RWPE2 (cell line): ENCODE measurements around the gene STEAP3.

ENCODE experiments used
- ATAC-seq: fragments of 200-7000 bp; cut with Tn5 transposase; 3 replicates; pipeline ENCODE4 v1.9.1; 2021; ENCODE audit warnings: low read depth
- DNase-seq: peaks from one replicate; pipeline ENCODE4 v3.0.0-alpha.2; 2020; ENCODE audit warnings: low spot score
- H3K27ac ChIP-seq: fragments of 450-650 bp; 2 replicates; pipeline ENCODE4 v1.5.1; 2017; ENCODE audit warnings: mild to moderate bottlenecking; ENCODE audit not compliant: poor library complexity, severe bottlenecking
- H3K27me3 ChIP-seq: fragments of 250-450 bp; sonication (Bioruptor Pico); 2 replicates; pipeline ENCODE4 v1.5.1; 2021; ENCODE audit warnings: mild to moderate bottlenecking, moderate library complexity; ENCODE audit not compliant: insufficient read depth, poor library complexity, severe bottlenecking
- H3K36me3 ChIP-seq: fragments of 250-450 bp; sonication (Bioruptor Pico); 2 replicates; pipeline ENCODE4 v1.5.1; 2020; ENCODE audit warnings: low read depth, mild to moderate bottlenecking, moderate library complexity
- H3K4me1 ChIP-seq: fragments of 250-450 bp; sonication (Bioruptor Pico); 2 replicates; pipeline ENCODE4 v1.5.1; 2021; ENCODE audit warnings: mild to moderate bottlenecking, moderate library complexity; ENCODE audit not compliant: insufficient read depth, poor library complexity, severe bottlenecking
- H3K4me3 ChIP-seq: fragments of 250-450 bp; sonication (Bioruptor Pico); 2 replicates; pipeline ENCODE4 v1.5.1; 2021; ENCODE audit warnings: mild to moderate bottlenecking, moderate library complexity; ENCODE audit not compliant: severe bottlenecking
- H3K9me3 ChIP-seq: fragments of 250-450 bp; sonication (Bioruptor Pico); 2 replicates; pipeline ENCODE4 v1.5.1; 2021; ENCODE audit warnings: mild to moderate bottlenecking, moderate library complexity; ENCODE audit not compliant: severe bottlenecking
- TF ChIP-seq, protein P1 (sequence below): fragments of 450-650 bp; IDR thresholded peaks from one replicate; pipeline ENCODE4 v1.5.1; 2017; ENCODE audit warnings: mild to moderate bottlenecking, moderate library complexity; ENCODE audit not compliant: poor library complexity, severe bottlenecking

Gene STEAP3

DNA sequence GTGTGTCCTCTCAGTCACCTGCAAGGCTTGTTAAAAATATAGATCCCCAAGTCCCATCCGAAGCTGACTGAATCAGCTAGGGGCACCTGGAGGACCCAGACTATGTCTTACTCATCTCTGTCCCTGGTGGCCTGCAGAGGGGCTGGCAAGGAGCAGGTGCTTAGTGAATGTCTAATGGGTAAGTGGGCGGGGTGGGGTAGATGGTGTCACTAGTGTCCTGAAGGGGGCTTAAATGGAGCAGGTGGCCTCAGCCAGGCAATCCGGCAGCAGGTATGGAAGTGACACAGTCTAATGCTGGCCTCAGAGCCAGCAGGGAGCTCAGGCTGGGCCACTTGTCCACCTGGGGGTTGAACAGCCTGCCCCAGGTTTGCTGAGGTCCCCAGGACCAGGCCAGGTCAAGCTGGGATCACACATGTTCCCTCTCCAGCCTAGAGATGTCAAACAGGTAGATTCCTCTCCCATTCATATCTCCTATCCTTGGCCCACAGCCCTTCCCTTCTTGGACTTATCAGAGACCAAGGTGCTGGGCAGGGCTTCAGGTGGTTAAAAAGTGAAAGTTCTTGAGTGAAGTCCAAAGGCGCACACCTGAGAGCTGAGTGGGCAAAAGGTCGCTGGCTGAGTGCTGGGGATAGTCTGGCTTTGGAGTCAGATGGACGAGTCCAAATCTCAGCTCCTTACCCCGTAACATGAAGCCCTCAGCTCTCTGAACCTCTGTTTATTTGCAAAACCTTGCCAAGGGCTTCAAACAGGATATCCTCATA lies 1.7 kb downstream of the STEAP3 start:
- Histone ChIP-seq H3K4me1 (no peaks in the 10 kb centered on the region), H3K27ac (no peak overlapping the region), H3K36me3 (no peaks in the 10 kb centered on the region), H3K9me3 (no peaks in the 10 kb centered on the region), H3K4me3 (no peak overlapping the region), H3K27me3 (no peaks in the 10 kb centered on the region)
- DNase-seq (no peak), ATAC-seq (no peak)
- TF ChIP-seq, protein P1, sequence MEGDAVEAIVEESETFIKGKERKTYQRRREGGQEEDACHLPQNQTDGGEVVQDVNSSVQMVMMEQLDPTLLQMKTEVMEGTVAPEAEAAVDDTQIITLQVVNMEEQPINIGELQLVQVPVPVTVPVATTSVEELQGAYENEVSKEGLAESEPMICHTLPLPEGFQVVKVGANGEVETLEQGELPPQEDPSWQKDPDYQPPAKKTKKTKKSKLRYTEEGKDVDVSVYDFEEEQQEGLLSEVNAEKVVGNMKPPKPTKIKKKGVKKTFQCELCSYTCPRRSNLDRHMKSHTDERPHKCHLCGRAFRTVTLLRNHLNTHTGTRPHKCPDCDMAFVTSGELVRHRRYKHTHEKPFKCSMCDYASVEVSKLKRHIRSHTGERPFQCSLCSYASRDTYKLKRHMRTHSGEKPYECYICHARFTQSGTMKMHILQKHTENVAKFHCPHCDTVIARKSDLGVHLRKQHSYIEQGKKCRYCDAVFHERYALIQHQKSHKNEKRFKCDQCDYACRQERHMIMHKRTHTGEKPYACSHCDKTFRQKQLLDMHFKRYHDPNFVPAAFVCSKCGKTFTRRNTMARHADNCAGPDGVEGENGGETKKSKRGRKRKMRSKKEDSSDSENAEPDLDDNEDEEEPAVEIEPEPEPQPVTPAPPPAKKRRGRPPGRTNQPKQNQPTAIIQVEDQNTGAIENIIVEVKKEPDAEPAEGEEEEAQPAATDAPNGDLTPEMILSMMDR = no peak

DNA sequence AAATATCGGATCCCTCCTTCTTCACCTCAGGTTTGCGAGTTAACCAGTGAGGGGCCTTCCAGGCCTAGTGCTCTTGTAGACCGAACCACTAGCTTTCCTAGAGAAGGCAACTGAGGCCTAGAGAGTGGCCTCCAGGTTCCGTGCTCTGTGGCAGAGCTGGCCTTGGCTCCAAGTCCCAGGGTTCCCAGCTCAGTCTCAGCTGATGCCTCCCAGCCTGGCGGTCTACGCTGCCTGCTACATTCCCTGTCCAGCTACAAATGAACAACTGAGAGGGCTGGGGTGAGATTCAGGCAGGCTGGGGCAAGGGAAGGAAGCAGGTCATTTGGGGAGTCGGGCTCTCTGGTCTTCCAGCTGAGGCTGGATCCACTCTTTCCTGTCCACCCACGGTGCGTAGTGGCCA lies 2.3 kb downstream of the STEAP3 start:
- no peak for ATAC-seq
- no peaks in the 10 kb centered on the region for H3K4me1 ChIP-seq
- no peak overlapping the region for H3K4me3 ChIP-seq
- no peak overlapping the region for H3K27ac ChIP-seq
- H3K36me3 ChIP-seq = no peaks in the 10 kb centered on the region
- H3K9me3 ChIP-seq = no peaks in the 10 kb centered on the region
- H3K27me3 ChIP-seq = no peaks in the 10 kb centered on the region
- DNase-seq = no peak
- TF ChIP-seq, protein P1 = no peak

DNA sequence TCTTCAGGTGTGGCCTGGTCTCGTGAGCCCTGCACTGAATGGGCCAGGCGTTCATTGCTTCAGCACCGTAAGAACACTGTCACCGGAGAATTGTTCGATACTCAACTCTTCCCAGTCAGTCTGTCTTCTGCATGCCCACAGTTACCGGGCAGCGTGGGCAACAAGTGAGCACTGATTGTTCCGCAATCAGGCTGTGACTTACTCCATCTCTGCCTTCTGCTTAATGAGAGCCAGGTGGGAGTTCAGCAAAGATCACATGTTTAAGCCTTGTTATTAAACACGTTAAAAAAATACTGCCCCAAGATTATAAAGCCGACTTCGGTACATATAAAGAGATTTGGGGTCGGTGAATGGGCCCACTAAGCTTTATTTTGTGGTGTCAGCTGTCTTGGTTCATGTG lies 3.7 kb downstream of the STEAP3 start:
- no peaks in the 10 kb centered on the region for H3K27me3 ChIP-seq
- no peak overlapping the region for H3K27ac ChIP-seq
- no peaks in the 10 kb centered on the region for H3K9me3 ChIP-seq
- DNase-seq = no peak
- H3K36me3 ChIP-seq = no peaks in the 10 kb centered on the region
- no peak for ATAC-seq
- no peak overlapping the region for H3K4me3 ChIP-seq
- H3K4me1 ChIP-seq = peaks cover 14% of the 10 kb centered on the region
- TF ChIP-seq, protein P1 = no peak

DNA sequence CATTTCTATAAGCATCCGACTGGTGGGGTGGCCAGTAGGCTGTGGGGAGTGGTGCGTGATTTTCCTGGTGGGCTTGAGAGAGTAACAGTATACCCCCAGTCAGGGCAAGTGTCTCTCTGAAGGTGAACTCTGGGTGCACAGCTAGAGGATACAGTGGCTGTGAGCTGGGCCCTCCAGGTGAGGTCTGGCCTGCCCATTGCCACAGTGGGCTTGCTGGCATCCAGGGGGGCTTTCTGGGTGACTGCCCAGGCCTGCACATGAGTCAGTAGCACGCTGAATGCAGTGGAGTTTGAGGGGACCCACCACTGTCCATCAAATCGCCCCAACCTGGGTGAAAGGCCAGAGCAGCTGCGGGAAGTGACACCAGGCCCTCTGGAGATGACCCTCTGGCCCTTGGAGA lies 4.5 kb downstream of the STEAP3 start:
- ATAC-seq = no peak
- TF ChIP-seq, protein P1 = no peak

DNA sequence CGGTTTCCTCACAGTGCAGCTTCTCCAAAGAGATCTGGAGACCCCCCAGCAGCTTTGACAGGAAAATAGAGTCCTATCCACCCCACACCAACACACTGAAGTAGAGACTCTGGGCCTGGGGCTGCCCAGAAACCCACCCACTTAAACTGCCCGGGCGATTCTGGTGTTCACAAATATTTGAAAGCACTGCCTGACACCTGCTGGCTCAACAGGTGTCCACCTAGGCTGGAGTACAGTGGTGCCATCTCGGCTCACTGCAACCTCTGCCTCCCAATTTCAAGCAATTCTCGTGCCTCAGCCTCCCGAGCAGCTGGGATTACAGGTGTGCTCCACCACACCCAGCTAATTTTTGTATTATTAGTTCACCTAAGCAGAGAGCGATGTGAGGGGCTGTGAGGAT lies 5.3 kb downstream of the STEAP3 start:
- TF ChIP-seq, protein P1 = no peak
- no peak for DNase-seq
- H3K27me3 ChIP-seq = no peaks in the 10 kb centered on the region
- no peak overlapping the region for H3K4me3 ChIP-seq
- H3K27ac ChIP-seq = no peak overlapping the region
- no peaks in the 10 kb centered on the region for H3K9me3 ChIP-seq
- H3K4me1 ChIP-seq = peaks cover 29% of the 10 kb centered on the region
- H3K36me3 ChIP-seq = no peaks in the 10 kb centered on the region
- ATAC-seq = no peak

More for the DNA sequence above, 4.5 kb downstream of the STEAP3 start:
- H3K27me3 ChIP-seq = no peaks in the 10 kb centered on the region
- H3K36me3 ChIP-seq = no peaks in the 10 kb centered on the region
- H3K4me1 ChIP-seq = peaks cover 21% of the 10 kb centered on the region
- no peaks in the 10 kb centered on the region for H3K9me3 ChIP-seq
- no peak overlapping the region for H3K4me3 ChIP-seq
- H3K27ac ChIP-seq = no peak overlapping the region
- DNase-seq = no peak
